Activated CD4-positive, alpha-beta T cell treated with anti-CD3 and anti-CD28 coated beads, Interleukin-2, amount 10 ng/mL, durations not matched to agents 7 days and 5 days (primary cell): ENCODE measurements around the gene OPCML. TPM values are rescaled to one million over a fixed set of nuclear protein-coding genes. Genes with fewer than 3 reads are reported as not detected.

Experiments
- CTCF ChIA-PET: fragments of 350-600 bp; sonication (Branson Sonifier 250); formaldehyde crosslinking; loops from one replicate; lab custom pipeline; 2021; ENCODE audit warnings: antibody characterized with exemption; lab: Charles Lee
- POLR2A ChIA-PET: fragments of 350-600 bp; sonication (Branson Sonifier 250); formaldehyde crosslinking; loops from one replicate; lab custom pipeline; 2021; ENCODE audit warnings: antibody characterized with exemption; lab: Charles Lee
- DNase-seq: peaks from one replicate; pipeline ENCODE4 v3.0.0-alpha.2; 2020
- H3K27ac Mint-ChIP-seq: one replicate; pipeline ENCODE4 v1.8.0; 2021; ENCODE audit warnings: mild to moderate bottlenecking, moderate library complexity, mixed read lengths
- H3K27me3 Mint-ChIP-seq: one replicate; pipeline ENCODE4 v1.8.0; 2021; ENCODE audit warnings: mixed read lengths
- H3K36me3 Mint-ChIP-seq: one replicate; pipeline ENCODE4 v1.8.0; 2021; ENCODE audit warnings: low read depth, mixed read lengths
- H3K4me1 Mint-ChIP-seq: one replicate; pipeline ENCODE4 v1.8.0; 2021; ENCODE audit warnings: mixed read lengths
- H3K4me3 Mint-ChIP-seq: one replicate; pipeline ENCODE4 v1.8.0; 2021; ENCODE audit warnings: mild to moderate bottlenecking, moderate library complexity, mixed read lengths
- H3K9me3 Mint-ChIP-seq: one replicate; pipeline ENCODE4 v1.8.0; 2021; ENCODE audit warnings: mixed read lengths
- total RNA-seq, 2 experiments: library from RNA; stranded (reverse); gene quantifications; one replicate each; pipeline ENCODE4 v1.2.3, GENCODE V29; 2021

OPCML gene
- total RNA-seq, 2 experiments from 2014 or later = not detected

DNA sequence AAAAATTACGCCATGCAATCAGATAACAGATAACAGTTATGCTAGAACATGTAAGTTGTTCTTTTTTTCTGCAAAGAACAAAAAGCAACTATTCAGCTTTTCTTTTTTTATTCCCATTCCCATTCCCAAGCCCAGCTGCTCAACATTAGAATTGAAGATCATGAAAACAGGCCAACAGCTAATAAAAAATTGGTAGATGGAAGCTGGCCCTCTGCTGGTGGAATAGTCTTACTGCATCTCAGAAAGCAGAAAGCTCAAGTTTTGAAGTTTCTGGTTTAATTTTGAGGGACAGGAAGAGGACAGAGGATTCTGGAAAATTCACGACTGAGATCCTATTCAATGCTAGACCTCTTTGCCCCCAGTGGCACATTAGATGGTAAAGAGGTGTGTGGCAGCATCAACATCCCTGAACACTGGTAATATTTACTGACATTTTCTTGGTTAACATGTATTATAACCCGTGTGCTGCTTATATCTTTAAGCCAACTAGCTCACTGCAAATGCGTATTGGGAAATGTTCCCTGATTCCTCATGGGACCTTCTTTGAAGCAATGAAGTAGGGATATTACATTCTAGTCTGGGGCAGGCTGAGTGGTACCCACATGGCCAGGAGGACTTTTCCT, 591.2 kb downstream of the OPCML start:
- no peaks in the 10 kb centered on the region for H3K36me3 Mint-ChIP-seq
- no peaks in the 10 kb centered on the region for H3K9me3 Mint-ChIP-seq
- no peak overlapping the region for H3K4me3 Mint-ChIP-seq
- H3K27ac Mint-ChIP-seq = no peak overlapping the region
- ChIA-PET CTCF (interaction anchor here (0.6 to 1.2 kb wide), 3 partner anchors 17 to 554 kb away, joined by 3 to 4 read pairs (median 3); no protein-coding TSS in a partner anchor), POLR2A (interaction anchor here (0.7 kb wide), 1 partner anchor 665 kb away, joined by 4 read pairs; no protein-coding TSS in a partner anchor)
- peak; percentile 7 for DNase-seq
- peaks cover 2% of the 10 kb centered on the region for H3K4me1 Mint-ChIP-seq
- H3K27me3 Mint-ChIP-seq = peaks cover 26% of the 10 kb centered on the region

DNA sequence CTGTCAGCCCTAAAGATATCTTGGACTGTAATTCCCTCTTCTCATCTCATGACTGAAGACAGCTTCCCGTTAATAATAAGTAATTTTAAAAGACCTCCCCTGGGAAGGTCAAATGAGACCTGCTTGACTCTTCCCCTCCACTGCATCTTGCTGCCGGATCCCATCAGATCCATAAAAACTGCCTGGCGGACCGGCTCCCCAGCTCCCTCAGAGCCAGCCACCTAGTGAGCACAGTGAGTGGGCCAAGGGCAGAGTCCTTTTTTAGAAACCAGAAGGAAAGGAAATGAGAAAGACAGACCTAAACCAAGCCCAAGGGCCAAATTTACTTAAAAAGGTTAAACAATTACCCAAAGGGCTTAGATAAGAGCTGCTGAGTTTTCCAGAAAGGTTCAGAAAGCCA, 595.3 kb downstream of the OPCML start:
- H3K27me3 Mint-ChIP-seq = peaks cover 3% of the 10 kb centered on the region
- H3K27ac Mint-ChIP-seq = no peak overlapping the region
- no peak overlapping the region for H3K4me3 Mint-ChIP-seq
- no peaks in the 10 kb centered on the region for H3K9me3 Mint-ChIP-seq
- CTCF ChIA-PET = no interaction called here
- no peaks in the 10 kb centered on the region for H3K36me3 Mint-ChIP-seq
- H3K4me1 Mint-ChIP-seq = no peaks in the 10 kb centered on the region
- POLR2A ChIA-PET = no interaction called here
- DNase-seq = no peak

DNA sequence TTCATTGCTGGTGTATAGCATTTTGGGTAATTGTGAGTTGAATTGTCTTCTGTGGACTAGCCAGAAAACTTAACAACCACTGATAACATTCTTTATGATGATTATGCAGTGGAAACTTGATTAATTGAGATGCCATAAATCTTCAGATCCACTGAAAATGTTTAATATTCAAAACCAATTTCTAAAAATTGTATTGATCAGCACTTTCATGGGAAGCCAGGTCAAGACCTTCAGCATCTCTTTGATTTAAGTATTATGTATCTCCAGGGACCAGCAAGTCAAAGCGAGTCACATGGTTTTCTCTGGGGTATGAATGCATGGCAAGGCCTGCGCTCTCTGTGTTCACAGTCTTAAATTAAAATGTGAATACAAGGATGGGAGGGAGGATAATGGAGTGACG, 596.9 kb downstream of the OPCML start:
- Mint-ChIP-seq H3K27ac (no peak overlapping the region), H3K36me3 (no peaks in the 10 kb centered on the region), H3K4me1 (no peaks in the 10 kb centered on the region), H3K27me3 (no peaks in the 10 kb centered on the region), H3K4me3 (no peak overlapping the region), H3K9me3 (no peaks in the 10 kb centered on the region)
- DNase-seq = no peak
- POLR2A ChIA-PET = no interaction called here
- CTCF ChIA-PET = no interaction called here

DNA sequence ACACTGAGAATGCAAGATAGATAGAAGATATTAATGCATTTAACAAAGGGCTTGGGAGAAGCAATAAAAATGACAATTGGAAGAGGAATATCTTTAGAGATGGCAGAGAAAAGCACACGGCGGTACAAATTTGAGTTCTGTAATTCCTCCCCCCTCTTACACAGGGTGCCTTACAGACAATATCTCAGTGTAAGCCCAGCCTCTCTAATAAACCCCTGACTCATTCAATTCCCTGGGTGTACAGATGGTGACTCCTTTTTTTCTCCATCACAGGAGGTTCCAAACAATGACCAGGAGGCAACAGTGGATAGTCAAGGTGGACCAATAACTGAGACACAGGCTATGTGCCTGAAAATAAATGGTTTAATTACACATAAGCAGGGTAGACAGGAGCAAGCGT, 598.6 kb downstream of the OPCML start:
- Mint-ChIP-seq H3K9me3 (no peaks in the 10 kb centered on the region), H3K4me1 (no peaks in the 10 kb centered on the region), H3K27ac (no peak overlapping the region), H3K27me3 (no peaks in the 10 kb centered on the region), H3K36me3 (no peaks in the 10 kb centered on the region), H3K4me3 (no peak overlapping the region)
- ChIA-PET POLR2A (no interaction called here), CTCF (no interaction called here)
- no peak for DNase-seq

GRCh38 chr11:132925825-132926469, 606.4 kb downstream of the OPCML start:
- Mint-ChIP-seq H3K4me1 (no peaks in the 10 kb centered on the region), H3K4me3 (no peak overlapping the region), H3K36me3 (no peaks in the 10 kb centered on the region), H3K9me3 (no peaks in the 10 kb centered on the region), H3K27me3 (peaks cover 4% of the 10 kb centered on the region), H3K27ac (no peak overlapping the region)
- DNase-seq = no peak
- ChIA-PET POLR2A (no interaction called here), CTCF (no interaction called here)

DNA sequence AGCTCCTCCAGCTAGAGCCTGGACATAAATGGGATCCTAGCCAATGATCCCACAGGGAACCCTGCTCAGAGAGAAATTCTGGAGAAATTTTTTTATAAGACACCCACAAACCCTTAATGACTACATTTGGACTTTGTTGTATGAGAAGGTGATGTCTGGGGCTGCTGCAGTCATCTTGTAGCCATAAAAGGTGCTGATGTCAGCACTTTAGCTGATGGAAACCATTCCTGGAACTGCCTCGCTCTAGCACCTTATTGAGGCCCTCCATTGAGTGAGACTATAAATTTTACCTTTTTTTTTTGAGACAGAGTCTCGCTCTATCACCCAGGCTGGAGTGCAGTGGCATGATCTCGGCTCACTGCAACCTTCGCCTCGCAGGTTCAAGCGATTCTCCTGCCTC, 610.7 kb downstream of the OPCML start:
- Mint-ChIP-seq H3K4me3 (no peak overlapping the region), H3K9me3 (no peaks in the 10 kb centered on the region), H3K4me1 (no peaks in the 10 kb centered on the region), H3K27ac (no peak overlapping the region), H3K27me3 (peaks cover 2% of the 10 kb centered on the region), H3K36me3 (no peaks in the 10 kb centered on the region)
- DNase-seq = no peak
- POLR2A ChIA-PET = no interaction called here
- CTCF ChIA-PET = no interaction called here

GRCh38 chr11:132920451-132921096, 611.7 kb downstream of the OPCML start:
- Mint-ChIP-seq H3K4me1 (no peaks in the 10 kb centered on the region), H3K4me3 (no peak overlapping the region), H3K9me3 (no peaks in the 10 kb centered on the region), H3K27ac (no peak overlapping the region), H3K36me3 (no peaks in the 10 kb centered on the region), H3K27me3 (peaks cover 2% of the 10 kb centered on the region)
- CTCF ChIA-PET = no interaction called here
- DNase-seq = no peak
- POLR2A ChIA-PET = no interaction called here

GRCh38 chr11:132914600-132914999, 617.7 kb downstream of the OPCML start:
- H3K4me1 Mint-ChIP-seq = no peaks in the 10 kb centered on the region
- no peak overlapping the region for H3K4me3 Mint-ChIP-seq
- CTCF ChIA-PET = no interaction called here
- no peak overlapping the region for H3K27ac Mint-ChIP-seq
- H3K27me3 Mint-ChIP-seq = no peaks in the 10 kb centered on the region
- no peak for DNase-seq
- no peaks in the 10 kb centered on the region for H3K36me3 Mint-ChIP-seq
- no peaks in the 10 kb centered on the region for H3K9me3 Mint-ChIP-seq
- POLR2A ChIA-PET = no interaction called here

DNA sequence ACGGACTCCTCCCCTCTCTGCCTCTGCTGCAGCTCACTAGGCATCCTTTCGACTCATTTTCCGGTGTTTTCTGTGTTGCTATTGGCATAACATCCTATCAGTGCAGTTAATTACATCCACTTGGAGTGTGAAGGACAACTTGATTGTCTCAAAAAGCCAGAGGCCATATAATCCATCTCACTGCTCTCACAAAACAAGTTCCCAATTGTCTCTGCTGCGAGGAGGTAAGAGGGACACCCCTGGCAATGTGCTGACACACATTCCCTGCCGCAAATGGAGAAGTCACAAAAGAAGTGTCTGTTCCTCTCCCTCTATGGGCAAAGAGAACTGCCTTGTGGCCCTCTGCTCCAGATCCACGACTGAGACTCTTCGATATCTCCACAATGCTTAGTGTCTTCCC, 618.4 kb downstream of the OPCML start:
- no peaks in the 10 kb centered on the region for H3K9me3 Mint-ChIP-seq
- POLR2A ChIA-PET = no interaction called here
- no peak for DNase-seq
- CTCF ChIA-PET = no interaction called here
- no peak overlapping the region for H3K27ac Mint-ChIP-seq
- no peaks in the 10 kb centered on the region for H3K36me3 Mint-ChIP-seq
- H3K27me3 Mint-ChIP-seq = no peaks in the 10 kb centered on the region
- H3K4me1 Mint-ChIP-seq = no peaks in the 10 kb centered on the region
- no peak overlapping the region for H3K4me3 Mint-ChIP-seq

- no peaks in the 10 kb centered on the region for H3K27me3 Mint-ChIP-seq
- CTCF ChIA-PET = no interaction called here
- no peaks in the 10 kb centered on the region for H3K4me1 Mint-ChIP-seq
- no peaks in the 10 kb centered on the region for H3K9me3 Mint-ChIP-seq
- DNase-seq = no peak
- no peaks in the 10 kb centered on the region for H3K36me3 Mint-ChIP-seq
- H3K27ac Mint-ChIP-seq = no peak overlapping the region
- no peak overlapping the region for H3K4me3 Mint-ChIP-seq
- POLR2A ChIA-PET = no interaction called here
Measured at GRCh38 chr11:132913295-132913694, 619.0 kb downstream of the OPCML start.

GRCh38 chr11:132911186-132911585, 621.1 kb downstream of the OPCML start:
- Mint-ChIP-seq H3K4me1 (no peaks in the 10 kb centered on the region), H3K27me3 (no peaks in the 10 kb centered on the region), H3K27ac (no peak overlapping the region), H3K9me3 (no peaks in the 10 kb centered on the region), H3K36me3 (no peaks in the 10 kb centered on the region), H3K4me3 (no peak overlapping the region)
- DNase-seq = no peak
- ChIA-PET POLR2A (no interaction called here), CTCF (no interaction called here)

GRCh38 chr11:132910011-132910760, 622.1 kb downstream of the OPCML start:
- H3K4me3 Mint-ChIP-seq = no peak overlapping the region
- no peaks in the 10 kb centered on the region for H3K9me3 Mint-ChIP-seq
- POLR2A ChIA-PET = no interaction called here
- H3K4me1 Mint-ChIP-seq = no peaks in the 10 kb centered on the region
- CTCF ChIA-PET = no interaction called here
- DNase-seq = no peak
- H3K27me3 Mint-ChIP-seq = no peaks in the 10 kb centered on the region
- H3K27ac Mint-ChIP-seq = no peak overlapping the region
- no peaks in the 10 kb centered on the region for H3K36me3 Mint-ChIP-seq

DNA sequence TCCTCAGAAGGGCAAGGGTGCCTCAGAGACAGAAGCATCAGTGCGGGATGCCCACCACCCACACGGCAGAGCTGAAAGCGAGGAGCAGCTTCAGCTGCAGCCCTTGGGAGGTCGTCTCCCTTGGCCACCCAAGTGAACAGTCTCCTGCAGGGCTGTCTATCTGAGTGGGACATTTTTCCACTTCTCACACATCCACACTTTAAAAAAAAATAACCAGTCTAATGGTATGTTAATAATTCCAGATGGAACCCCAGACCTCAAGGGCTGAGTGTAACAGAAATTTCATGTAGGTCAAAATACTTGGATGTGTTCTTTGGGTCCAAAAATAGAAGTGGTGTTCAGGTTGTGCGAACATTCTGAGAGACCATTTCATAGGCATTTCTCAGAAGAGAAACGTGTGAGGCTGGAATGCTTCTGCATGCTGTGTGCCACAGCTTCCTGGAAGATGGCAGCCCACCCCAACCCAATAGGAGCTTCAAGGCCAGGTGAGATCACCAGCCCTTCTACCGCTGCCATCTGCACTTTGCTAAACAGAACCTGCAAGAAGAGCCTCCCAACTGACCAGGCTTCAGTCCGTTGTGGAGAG, 623.2 kb downstream of the OPCML start:
- no peak overlapping the region for H3K4me3 Mint-ChIP-seq
- no peaks in the 10 kb centered on the region for H3K36me3 Mint-ChIP-seq
- H3K9me3 Mint-ChIP-seq = no peaks in the 10 kb centered on the region
- DNase-seq = no peak
- ChIA-PET CTCF (no interaction called here), POLR2A (no interaction called here)
- no peaks in the 10 kb centered on the region for H3K27me3 Mint-ChIP-seq
- H3K27ac Mint-ChIP-seq = no peak overlapping the region
- no peaks in the 10 kb centered on the region for H3K4me1 Mint-ChIP-seq
